Smooth muscle cell (in vitro differentiated cells): ENCODE results near the gene ZNF534. TPM values are rescaled to one million over a fixed set of nuclear protein-coding genes. Genes with fewer than 3 reads are reported as not detected.
"Not testable (repeated sequence)": the region's sequence is repeated elsewhere in the genome, so short reads cannot be mapped to it uniquely, and the experiment has no call there.

Source experiments
- DNase-seq: peaks from one replicate; lab custom pipeline; 2025; ENCODE audit not compliant: unreplicated experiment; lab: John Stamatoyannopoulos, UW
- H2AFZ ChIP-seq: fragments of 200-600 bp; sonication (generic); 2 replicates; pipeline ENCODE4 v1.6.0; 2016; ENCODE audit warnings: antibody characterized with exemption, low read depth, mild to moderate bottlenecking
- H3F3A ChIP-seq: fragments of 200-600 bp; sonication (generic); 2 replicates; pipeline ENCODE4 v1.6.0; 2017; ENCODE audit warnings: antibody characterized with exemption, low read depth
- H3K27ac ChIP-seq: fragments of 200-600 bp; sonication (generic); 2 replicates; pipeline ENCODE4 v1.5.1; 2016; ENCODE audit warnings: low read depth, mild to moderate bottlenecking
- H3K27me3 ChIP-seq: fragments of 200-600 bp; sonication (generic); 2 replicates; pipeline ENCODE4 v1.6.1; 2016; ENCODE audit warnings: low read depth, mild to moderate bottlenecking
- H3K36me3 ChIP-seq: fragments of 200-600 bp; sonication (generic); 2 replicates; pipeline ENCODE4 v1.5.1; 2016; ENCODE audit warnings: low read depth
- H3K4me1 ChIP-seq: fragments of 200-600 bp; sonication (generic); 2 replicates; pipeline ENCODE4 v1.5.1; 2016; ENCODE audit warnings: low read depth
- H3K4me2 ChIP-seq: fragments of 200-600 bp; sonication (generic); 2 replicates; pipeline ENCODE4 v1.6.0; 2016; ENCODE audit warnings: mild to moderate bottlenecking
- H3K4me3 ChIP-seq: fragments of 200-600 bp; sonication (generic); 2 replicates; pipeline ENCODE4 v1.5.1; 2016; ENCODE audit warnings: mild to moderate bottlenecking
- H3K79me2 ChIP-seq: fragments of 200-600 bp; sonication (generic); 2 replicates; pipeline ENCODE4 v1.6.0; 2016; ENCODE audit warnings: low read depth, mild to moderate bottlenecking
- H3K9ac ChIP-seq: fragments of 200-600 bp; sonication (generic); 2 replicates; pipeline ENCODE4 v1.6.0; 2016; ENCODE audit warnings: low read depth
- H3K9me3 ChIP-seq: fragments of 200-600 bp; sonication (generic); replicated peaks from 2 replicates; pipeline ENCODE4 v1.5.1; 2016; ENCODE audit warnings: low read depth
- H4K20me1 ChIP-seq: fragments of 200-600 bp; sonication (generic); 2 replicates; pipeline ENCODE4 v1.6.0; 2016; ENCODE audit warnings: low read depth
- WGBS: methylation state at CpG from one replicate; pipeline ENCODE4 v1.1.7; 2016; ENCODE audit warnings: low lambda C conversion rate; 5-methylcytosine and 5-hydroxymethylcytosine counted together
- polyA plus RNA-seq: library from polyadenylated mRNA; unstranded; fragments of >200 nt; fragmentation: Nextera tagmentation; extraction: Ambion mirVana; gene quantifications from 2 replicates; pipeline ENCODE4 v1.2.1, GENCODE V29; 2016
- total RNA-seq: library from RNA; depleted of rRNA; stranded (reverse); fragments of >200 nt; gene quantifications from 2 replicates; pipeline ENCODE4 v1.2.3, GENCODE V29; 2014
- TF ChIP-seq, protein P1 (sequence below): fragments of 200-600 bp; sonication (generic); IDR thresholded peaks from 2 replicates; pipeline ENCODE4 v1.5.1; 2017; ENCODE audit warnings: borderline replicate concordance, mild to moderate bottlenecking, antibody characterized with exemption; ENCODE audit not compliant: insufficient read depth, poor library complexity, severe bottlenecking

The ZNF534 gene
- total and polyA plus RNA-seq, 2 experiments from 2014 or later = 0.23 TPM; not detected in 1

DNA sequence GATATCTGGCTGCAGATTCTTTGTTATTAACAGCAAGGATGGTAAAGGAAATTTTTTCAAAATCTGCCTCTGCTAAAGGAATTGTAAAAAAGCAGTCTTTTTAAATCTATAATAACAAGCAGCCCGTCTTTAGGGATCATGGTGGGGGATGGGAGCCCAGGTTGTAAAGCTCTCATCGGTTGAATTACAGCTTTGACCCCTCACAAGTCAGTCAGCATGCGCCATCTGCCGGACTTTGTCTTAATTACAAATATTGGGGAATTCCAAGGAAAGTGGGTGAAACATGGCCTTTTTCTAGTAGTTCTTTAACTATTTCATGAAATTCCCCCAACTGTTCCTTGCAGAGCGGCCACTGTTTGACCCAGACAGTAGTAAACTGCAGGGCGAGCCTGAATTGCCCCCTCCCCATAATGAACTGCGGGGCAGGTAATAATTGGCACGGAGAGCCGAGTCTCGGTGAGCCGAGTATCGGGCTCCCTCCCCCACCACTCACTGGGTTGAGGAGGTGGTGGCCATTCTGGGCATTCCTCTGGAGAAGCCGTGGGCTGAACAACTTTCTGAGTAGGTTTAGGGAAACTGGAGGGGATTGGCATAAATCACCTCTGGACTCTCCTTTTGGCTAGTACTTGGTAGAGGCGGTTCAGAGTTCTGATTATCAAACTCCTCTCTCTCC lies 36.0 kb downstream of the ZNF534 start:
- DNase-seq = no peak
- Histone ChIP-seq H3K4me1 (no peaks in the 10 kb centered on the region), H4K20me1 (no peaks in the 10 kb centered on the region)

GRCh38 chr19:52473655-52474350 lies 44.9 kb downstream of the ZNF534 start:
- Histone ChIP-seq H3K36me3 (no peaks in the 10 kb centered on the region), H3K27ac (no peak overlapping the region), H2AFZ (no peak overlapping the region), H3K27me3 (no peaks in the 10 kb centered on the region), H3F3A (no peaks in the 10 kb centered on the region), H4K20me1 (no peaks in the 10 kb centered on the region), H3K9me3 (peaks cover 34% of the 10 kb centered on the region), H3K4me2 (no peak overlapping the region), H3K79me2 (no peaks in the 10 kb centered on the region), H3K9ac (no peak overlapping the region), H3K4me1 (no peaks in the 10 kb centered on the region), H3K4me3 (no peak overlapping the region)
- DNase-seq = no peak
- TF ChIP-seq, protein P1, sequence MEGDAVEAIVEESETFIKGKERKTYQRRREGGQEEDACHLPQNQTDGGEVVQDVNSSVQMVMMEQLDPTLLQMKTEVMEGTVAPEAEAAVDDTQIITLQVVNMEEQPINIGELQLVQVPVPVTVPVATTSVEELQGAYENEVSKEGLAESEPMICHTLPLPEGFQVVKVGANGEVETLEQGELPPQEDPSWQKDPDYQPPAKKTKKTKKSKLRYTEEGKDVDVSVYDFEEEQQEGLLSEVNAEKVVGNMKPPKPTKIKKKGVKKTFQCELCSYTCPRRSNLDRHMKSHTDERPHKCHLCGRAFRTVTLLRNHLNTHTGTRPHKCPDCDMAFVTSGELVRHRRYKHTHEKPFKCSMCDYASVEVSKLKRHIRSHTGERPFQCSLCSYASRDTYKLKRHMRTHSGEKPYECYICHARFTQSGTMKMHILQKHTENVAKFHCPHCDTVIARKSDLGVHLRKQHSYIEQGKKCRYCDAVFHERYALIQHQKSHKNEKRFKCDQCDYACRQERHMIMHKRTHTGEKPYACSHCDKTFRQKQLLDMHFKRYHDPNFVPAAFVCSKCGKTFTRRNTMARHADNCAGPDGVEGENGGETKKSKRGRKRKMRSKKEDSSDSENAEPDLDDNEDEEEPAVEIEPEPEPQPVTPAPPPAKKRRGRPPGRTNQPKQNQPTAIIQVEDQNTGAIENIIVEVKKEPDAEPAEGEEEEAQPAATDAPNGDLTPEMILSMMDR = no peak
- 83% methylated on average over 3 of the region's 3 CpGs for WGBS

More for the DNA sequence above, 36.0 kb downstream of the ZNF534 start:
- 52% methylated on average over 14 of the region's 14 CpGs for WGBS
- no peak overlapping the region for H3K4me3 ChIP-seq
- H3K27me3 ChIP-seq = no peaks in the 10 kb centered on the region
- H3K9me3 ChIP-seq = peaks cover 10% of the 10 kb centered on the region
- H3K9ac ChIP-seq = no peak overlapping the region
- H3K4me2 ChIP-seq = no peak overlapping the region
- H3F3A ChIP-seq = no peaks in the 10 kb centered on the region
- TF ChIP-seq, protein P1 = peak; percentile 18
- H3K79me2 ChIP-seq = no peaks in the 10 kb centered on the region
- H3K27ac ChIP-seq = no peak overlapping the region
- H2AFZ ChIP-seq = no peak overlapping the region
- H3K36me3 ChIP-seq = no peaks in the 10 kb centered on the region

GRCh38 chr19:52474351-52475127 lies 45.6 kb downstream of the ZNF534 start:
- no peak overlapping the region for H2AFZ ChIP-seq
- H3K9me3 ChIP-seq = peaks cover 34% of the 10 kb centered on the region
- no peaks in the 10 kb centered on the region for H4K20me1 ChIP-seq
- no peaks in the 10 kb centered on the region for H3K79me2 ChIP-seq
- H3K27me3 ChIP-seq = no peaks in the 10 kb centered on the region
- H3K36me3 ChIP-seq = no peaks in the 10 kb centered on the region
- H3F3A ChIP-seq = no peaks in the 10 kb centered on the region
- H3K4me2 ChIP-seq = no peak overlapping the region
- DNase-seq = no peak
- no peaks in the 10 kb centered on the region for H3K4me1 ChIP-seq
- TF ChIP-seq, protein P1 = no peak
- H3K4me3 ChIP-seq = no peak overlapping the region
- no peak overlapping the region for H3K9ac ChIP-seq
- WGBS = 82% methylated on average over 7 of the region's 7 CpGs
- H3K27ac ChIP-seq = no peak overlapping the region

DNA sequence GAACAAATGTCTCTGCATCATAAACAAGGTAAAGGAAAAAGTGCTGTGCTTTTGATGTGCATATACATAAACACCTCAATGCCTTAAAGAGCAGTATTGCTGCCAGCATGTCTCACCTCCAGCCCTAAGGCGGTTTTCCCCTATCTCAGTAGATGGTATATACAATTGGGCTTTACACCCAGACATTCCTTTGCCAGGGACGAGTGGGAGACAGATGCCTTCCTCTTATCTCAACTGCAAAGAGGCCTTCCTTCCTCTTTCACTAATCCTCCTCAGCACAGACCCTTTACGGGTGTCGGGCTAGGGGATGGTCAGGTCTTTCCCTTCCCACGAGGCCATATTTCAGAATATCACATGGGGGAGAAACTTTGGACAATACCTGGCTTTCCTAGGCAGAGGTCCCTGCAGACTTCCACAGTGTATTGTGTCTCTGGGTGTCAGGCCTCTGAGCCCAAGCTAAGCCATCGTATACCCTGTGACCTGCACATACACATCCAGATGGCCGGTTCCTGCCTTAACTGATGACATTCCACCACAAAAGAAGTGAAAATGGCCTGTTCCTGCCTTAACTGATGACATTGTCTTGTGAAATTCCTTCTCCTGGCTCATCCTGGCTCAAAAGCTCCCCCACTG lies 55.3 kb downstream of the ZNF534 start:
- not testable (repeated sequence) for H3K27ac ChIP-seq, H3K9me3 ChIP-seq, H4K20me1 ChIP-seq, H3K27me3 ChIP-seq, H3K4me3 ChIP-seq, H3K36me3 ChIP-seq, H3K4me2 ChIP-seq, H3K79me2 ChIP-seq, DNase-seq, H2AFZ ChIP-seq, H3F3A ChIP-seq, H3K9ac ChIP-seq, H3K4me1 ChIP-seq
- 52% methylated on average over 7 of the region's 7 CpGs for WGBS

DNA sequence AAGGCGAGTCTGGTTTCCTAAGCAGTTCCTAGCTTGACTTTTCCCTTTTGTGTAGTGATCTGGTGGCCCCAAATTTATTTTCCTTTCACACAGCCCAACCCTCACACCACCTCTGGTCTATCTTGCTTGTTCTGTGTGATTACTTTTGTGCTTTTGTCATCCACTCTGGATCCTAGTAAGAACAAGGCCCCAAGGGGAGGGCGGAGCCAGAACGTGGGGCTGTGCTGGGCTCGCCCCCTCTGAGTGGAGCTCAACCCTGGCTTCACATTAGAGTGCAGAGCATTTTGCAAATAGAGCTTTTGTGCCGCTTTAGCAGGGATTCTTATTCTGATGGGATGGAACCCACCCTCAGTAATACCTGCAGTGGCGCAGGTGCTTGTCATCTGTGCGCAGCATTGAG lies 56.1 kb downstream of the ZNF534 start:
- H3K9me3 ChIP-seq, H3K4me2 ChIP-seq, H2AFZ ChIP-seq, H3K4me3 ChIP-seq, H4K20me1 ChIP-seq, H3K27me3 ChIP-seq, H3K4me1 ChIP-seq, DNase-seq, H3K27ac ChIP-seq, H3K36me3 ChIP-seq, H3F3A ChIP-seq, H3K79me2 ChIP-seq, H3K9ac ChIP-seq: not testable (repeated sequence)
- 73% methylated on average over 7 of the region's 7 CpGs for WGBS
